ENCODE measurements around the gene FBXL19.

Gene FBXL19

DNA sequence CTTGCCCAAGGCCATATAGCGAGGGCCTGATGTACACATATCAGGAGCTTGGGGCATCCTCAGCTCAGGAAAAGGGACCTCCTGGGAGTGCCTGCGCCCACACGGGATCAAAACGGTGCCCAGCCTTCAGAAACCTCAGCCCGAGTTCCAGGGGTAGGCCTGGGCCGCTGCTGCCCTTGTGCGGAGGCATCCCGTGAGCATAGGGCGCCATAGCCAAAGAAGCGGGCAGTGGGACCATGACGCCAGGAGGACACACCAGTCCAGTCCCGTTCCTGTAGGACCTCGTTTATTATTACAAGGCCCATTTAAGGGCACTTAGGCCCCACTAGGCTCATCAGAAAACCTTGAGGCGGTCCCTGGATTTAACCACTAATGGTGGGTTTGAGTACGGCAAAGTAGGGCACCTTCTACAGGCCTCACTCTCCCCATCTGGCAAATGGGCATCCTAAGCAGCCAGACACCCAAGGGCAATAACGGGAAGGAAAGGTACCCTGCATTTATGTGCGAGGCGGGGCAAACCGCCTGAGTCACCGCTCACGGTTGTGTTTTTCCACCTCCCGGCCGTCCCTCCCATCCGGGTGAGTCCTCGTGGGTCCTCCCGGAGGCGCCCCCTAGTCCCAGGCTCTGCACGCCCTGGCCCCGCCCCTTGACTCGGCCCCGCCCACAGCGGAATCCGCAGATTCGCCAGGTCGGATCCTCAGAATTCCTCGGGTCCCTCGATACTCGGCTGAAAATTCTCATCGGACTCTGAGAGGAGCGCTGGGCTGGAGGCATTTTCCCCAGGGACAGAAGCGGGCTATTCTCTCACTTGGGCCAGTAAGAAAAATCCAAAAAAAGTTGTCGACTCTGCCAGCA, 33.5 kb downstream of the FBXL19 start:
- CTCF ChIA-PET: interaction anchor here (1.0 to 8.4 kb wide), 5 partner anchors 11 to 912 kb away, joined by 3 to 103 read pairs (median 5); partner anchors contain the start of gene VKORC1
- POLR2A ChIA-PET: interaction anchor here (0.5 kb wide), 1 partner anchor 80 kb away, joined by 3 read pairs; no protein-coding TSS in a partner anchor
- H3K4me3 ChIP-seq (ENCODE audit: low read depth, low read length): peak overlapping the region; percentile 84
- no peak for DNase-seq (ENCODE audit: low read depth, low spot score)
- TF ChIP-seq, protein P1, sequence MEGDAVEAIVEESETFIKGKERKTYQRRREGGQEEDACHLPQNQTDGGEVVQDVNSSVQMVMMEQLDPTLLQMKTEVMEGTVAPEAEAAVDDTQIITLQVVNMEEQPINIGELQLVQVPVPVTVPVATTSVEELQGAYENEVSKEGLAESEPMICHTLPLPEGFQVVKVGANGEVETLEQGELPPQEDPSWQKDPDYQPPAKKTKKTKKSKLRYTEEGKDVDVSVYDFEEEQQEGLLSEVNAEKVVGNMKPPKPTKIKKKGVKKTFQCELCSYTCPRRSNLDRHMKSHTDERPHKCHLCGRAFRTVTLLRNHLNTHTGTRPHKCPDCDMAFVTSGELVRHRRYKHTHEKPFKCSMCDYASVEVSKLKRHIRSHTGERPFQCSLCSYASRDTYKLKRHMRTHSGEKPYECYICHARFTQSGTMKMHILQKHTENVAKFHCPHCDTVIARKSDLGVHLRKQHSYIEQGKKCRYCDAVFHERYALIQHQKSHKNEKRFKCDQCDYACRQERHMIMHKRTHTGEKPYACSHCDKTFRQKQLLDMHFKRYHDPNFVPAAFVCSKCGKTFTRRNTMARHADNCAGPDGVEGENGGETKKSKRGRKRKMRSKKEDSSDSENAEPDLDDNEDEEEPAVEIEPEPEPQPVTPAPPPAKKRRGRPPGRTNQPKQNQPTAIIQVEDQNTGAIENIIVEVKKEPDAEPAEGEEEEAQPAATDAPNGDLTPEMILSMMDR (IDR thresholded peaks at IDR 0.05; ENCODE audit: insufficient read depth, low read length, missing control alignments): peak; percentile 53

DNA sequence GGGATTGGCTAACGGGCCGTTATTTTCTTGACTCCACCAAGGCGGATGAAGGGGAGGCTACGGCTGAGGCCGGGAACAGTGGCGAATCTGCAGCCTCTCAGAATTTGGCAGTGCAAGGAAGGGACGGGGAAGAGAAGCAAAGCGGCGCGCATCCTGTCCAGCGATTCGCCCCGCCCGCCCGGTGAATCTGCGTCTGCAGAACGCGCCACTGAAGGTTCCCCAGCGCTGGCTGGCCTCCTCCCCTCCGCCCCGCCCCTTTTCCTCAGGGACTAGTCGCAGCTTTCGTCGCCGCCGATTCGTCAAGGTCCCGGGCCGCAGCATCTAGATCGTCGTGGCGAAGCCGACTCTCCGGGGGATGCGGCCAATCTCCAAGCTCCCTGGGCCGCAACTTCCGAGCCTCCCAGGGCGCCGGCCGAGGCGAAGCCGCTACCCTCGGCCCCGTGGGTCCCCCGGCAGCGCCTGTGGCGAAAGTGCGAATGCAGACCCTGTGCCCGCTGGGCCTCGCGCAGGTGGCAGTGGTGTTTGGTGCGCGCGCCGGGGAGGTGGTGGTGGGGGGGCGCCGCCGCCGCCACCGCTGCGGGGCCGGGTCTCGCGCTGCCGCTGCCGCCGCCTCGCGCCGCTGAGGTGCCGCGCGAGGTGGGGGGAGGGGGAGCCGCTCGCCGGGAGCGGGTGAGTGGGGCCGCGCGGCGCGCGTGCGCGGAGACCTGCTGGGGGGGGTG, 34.2 kb downstream of the FBXL19 start, which contains the start of gene SETD1A:
TSS of gene SETD1A (plus strand) at position 299 of the 719 bp plus-strand sequence. CDS start 978 bp downstream, outside the sequence.
- ChIA-PET CTCF (interaction anchor here (1.0 kb wide), 1 partner anchor 11 kb away, joined by 3 read pairs; no protein-coding TSS in a partner anchor), POLR2A (interaction anchor here (0.5 kb wide), 1 partner anchor 79 kb away, joined by 3 read pairs; no protein-coding TSS in a partner anchor)
- peak within 1 kb of the TSS; percentile 84 for H3K4me3 ChIP-seq (ENCODE audit: low read depth, low read length)
- TF ChIP-seq, protein P1 (IDR thresholded peaks at IDR 0.05; ENCODE audit: insufficient read depth, low read length, missing control alignments): no peak
- peak; percentile 75 for DNase-seq (ENCODE audit: low read depth, low spot score)

DNA sequence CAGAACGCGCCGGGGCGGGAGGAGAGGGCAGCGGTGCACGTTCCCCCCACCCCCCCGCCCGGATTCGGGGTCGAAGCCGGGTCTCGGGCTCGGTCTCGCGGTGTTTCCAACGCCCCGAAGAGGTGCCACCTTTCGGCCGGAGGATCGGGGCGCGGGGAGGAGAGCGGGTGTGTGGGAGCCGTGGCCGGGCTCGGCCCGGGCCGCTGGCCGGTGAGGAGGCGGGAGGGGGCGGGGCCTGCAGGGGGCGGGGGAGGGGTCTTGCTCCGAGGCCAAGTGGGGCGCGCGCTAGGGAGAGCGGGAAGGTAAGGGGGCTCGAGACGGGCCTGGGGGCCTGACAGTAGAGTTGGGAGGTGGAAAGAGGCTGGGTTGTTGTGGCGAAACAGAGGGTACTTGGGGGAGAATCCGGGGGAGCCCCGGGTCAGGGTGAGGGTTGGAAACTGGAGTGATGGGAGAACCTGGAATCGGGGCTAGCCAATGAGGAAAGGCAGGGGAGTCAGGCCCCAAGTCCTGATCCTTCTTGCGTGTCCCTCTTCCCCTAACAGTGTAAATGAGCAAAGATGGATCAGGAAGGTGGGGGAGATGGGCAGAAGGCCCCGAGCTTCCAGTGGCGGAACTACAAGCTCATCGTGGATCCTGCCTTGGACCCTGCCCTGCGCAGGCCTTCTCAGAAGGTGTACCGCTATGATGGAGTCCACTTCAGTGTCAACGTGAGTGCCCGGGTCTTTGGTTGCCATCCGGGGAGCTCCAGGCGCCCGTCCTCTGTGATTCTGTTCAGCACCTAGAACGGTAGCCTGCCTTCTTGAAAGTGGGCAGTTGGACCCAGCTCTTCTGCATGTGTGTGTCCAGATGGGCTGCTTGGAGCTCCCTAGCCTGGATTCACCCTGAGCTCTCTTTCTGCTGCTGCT, 35.1 kb downstream of the FBXL19 start:
- no peak for DNase-seq (ENCODE audit: low read depth, low spot score)
- H3K4me3 ChIP-seq (ENCODE audit: low read depth, low read length): peak overlapping the region; percentile 84
- ChIA-PET CTCF (interaction anchor here (1.0 to 1.6 kb wide), 4 partner anchors 10 to 184 kb away, joined by 3 to 11 read pairs (median 4); partner anchors contain the start of gene HSD3B7), POLR2A (interaction anchor here (0.9 to 1.4 kb wide), 3 partner anchors 20 to 222 kb away, joined by 3 to 4 read pairs (median 3); partner anchors contain the start of genes ZNF646 and ZNF668)
- TF ChIP-seq, protein P1 (IDR thresholded peaks at IDR 0.05; ENCODE audit: insufficient read depth, low read length, missing control alignments): peak; percentile 17

DNA sequence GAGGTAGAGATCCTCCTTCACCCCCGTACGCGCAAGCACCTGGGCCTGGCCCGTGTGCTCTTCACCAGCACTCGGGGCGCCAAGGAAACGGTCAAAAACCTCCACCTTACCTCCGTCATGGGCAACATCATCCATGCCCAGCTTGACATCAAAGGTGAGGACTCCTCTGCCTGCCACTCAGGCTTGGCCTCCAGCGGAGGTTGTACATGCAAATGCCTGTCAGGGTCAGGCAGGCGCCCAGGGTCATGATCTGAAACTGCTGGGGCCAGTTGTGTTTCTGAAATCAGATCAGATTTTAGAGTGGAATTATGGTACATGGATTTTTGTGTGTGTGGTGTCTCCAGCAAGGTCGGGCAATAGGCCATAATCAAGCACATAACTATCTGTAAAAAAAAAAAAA, 38.0 kb downstream of the FBXL19 start:
- H3K4me3 ChIP-seq (ENCODE audit: low read depth, low read length): no peak overlapping the region
- CTCF ChIA-PET: interaction anchor here (1.1 to 11.0 kb wide), 5 partner anchors 9 to 181 kb away, joined by 3 to 98 read pairs (median 4); partner anchors contain the start of gene HSD3B7
- TF ChIP-seq, protein P1 (IDR thresholded peaks at IDR 0.05; ENCODE audit: insufficient read depth, low read length, missing control alignments): no peak
- POLR2A ChIA-PET: no interaction called here
- DNase-seq (ENCODE audit: low read depth, low spot score): no peak

DNA sequence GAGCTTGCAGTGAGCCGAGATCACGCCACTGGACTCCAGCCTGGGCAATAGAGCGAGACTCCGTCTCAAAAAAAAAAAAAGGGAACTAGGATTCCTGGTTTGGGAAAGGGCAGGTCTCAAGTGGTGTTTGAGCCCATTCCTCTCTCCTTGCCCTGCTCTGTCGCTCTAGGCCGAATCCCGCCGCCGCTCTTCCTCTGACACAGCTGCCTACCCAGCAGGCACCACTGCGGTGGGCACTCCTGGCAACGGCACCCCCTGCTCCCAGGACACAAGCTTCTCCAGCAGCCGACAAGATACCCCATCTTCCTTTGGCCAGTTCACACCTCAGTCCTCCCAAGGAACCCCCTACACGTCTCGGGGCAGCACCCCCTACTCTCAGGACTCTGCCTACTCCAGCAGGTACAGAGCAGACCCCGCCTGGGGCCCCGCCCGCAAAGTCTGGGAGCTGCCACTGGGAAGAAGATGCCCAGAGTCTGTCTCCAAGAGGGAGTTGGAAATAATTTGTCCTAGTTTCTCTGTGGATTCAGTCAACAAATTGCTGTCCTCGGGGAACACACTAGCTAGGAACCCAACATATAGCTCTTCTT, 40.6 kb downstream of the FBXL19 start:
- no peak overlapping the region for H3K4me3 ChIP-seq (ENCODE audit: low read depth, low read length)
- DNase-seq (ENCODE audit: low read depth, low spot score): no peak
- ChIA-PET POLR2A (no interaction called here), CTCF (interaction anchor here (1.3 to 11.0 kb wide), 2 partner anchors 14 to 20 kb away, joined by 3 to 98 read pairs; partner anchors contain the start of gene HSD3B7)
- TF ChIP-seq, protein P1 (IDR thresholded peaks at IDR 0.05; ENCODE audit: insufficient read depth, low read length, missing control alignments): no peak
